ENCODE results near the gene PPM1G.

Gene PPM1G

GRCh38 chr2:27412419-27413152, 3.2 kb upstream of the PPM1G start:
- no peak for TF ChIP-seq CTCF (IDR thresholded peaks at IDR 0.05; ENCODE audit: control insufficient read depth, extremely low read depth, insufficient read depth)
- no peak overlapping the region for H3K4me3 ChIP-seq (ENCODE audit: low read depth, low read length)
- DNase-seq (ENCODE audit: low read depth), result no peak

GRCh38 chr2:27408601-27409320, 630 bp downstream of the PPM1G start:
- DNase-seq (ENCODE audit: low read depth), result no peak
- H3K4me3 ChIP-seq (ENCODE audit: low read depth, low read length), result peak overlapping the region; percentile 94
- TF ChIP-seq CTCF (IDR thresholded peaks at IDR 0.05; ENCODE audit: control insufficient read depth, extremely low read depth, insufficient read depth), result no peak

- H3K4me3 ChIP-seq (ENCODE audit: low read depth, low read length), result peak overlapping the region; percentile 94
- peak; percentile 51 for TF ChIP-seq CTCF (IDR thresholded peaks at IDR 0.05; ENCODE audit: control insufficient read depth, extremely low read depth, insufficient read depth)
- DNase-seq (ENCODE audit: low read depth), result no peak
These were observed 1.4 kb downstream of the PPM1G start for GRCh38 chr2:27407798-27408491.

GRCh38 chr2:27400348-27401135, 8.8 kb downstream of the PPM1G start:
- no peak overlapping the region for H3K4me3 ChIP-seq (ENCODE audit: low read depth, low read length)
- no peak for DNase-seq (ENCODE audit: low read depth)
- TF ChIP-seq CTCF (IDR thresholded peaks at IDR 0.05; ENCODE audit: control insufficient read depth, extremely low read depth, insufficient read depth), result no peak

GRCh38 chr2:27398962-27399361, 10.4 kb downstream of the PPM1G start:
- no peak overlapping the region for H3K4me3 ChIP-seq (ENCODE audit: low read depth, low read length)
- no peak for DNase-seq (ENCODE audit: low read depth)
- no peak for TF ChIP-seq CTCF (IDR thresholded peaks at IDR 0.05; ENCODE audit: control insufficient read depth, extremely low read depth, insufficient read depth)

- no peak overlapping the region for H3K4me3 ChIP-seq (ENCODE audit: low read depth, low read length)
- no peak for DNase-seq (ENCODE audit: low read depth)
- no peak for TF ChIP-seq CTCF (IDR thresholded peaks at IDR 0.05; ENCODE audit: control insufficient read depth, extremely low read depth, insufficient read depth)
These were observed 16.2 kb downstream of the PPM1G start for GRCh38 chr2:27393225-27393624.
